Rectal smooth muscle tissue (tissue), 1 donor: ENCODE measurements around the gene PMF1.

Experiments used
- H3K27ac ChIP-seq: one replicate; pipeline ENCODE4 v1.7.0; 2013; ENCODE audit warnings: low read depth, low read length, inconsistent platforms
- H3K27me3 ChIP-seq: one replicate; pipeline ENCODE4 v1.7.0; 2013; ENCODE audit warnings: low read length; ENCODE audit not compliant: control insufficient read depth, insufficient read depth
- H3K36me3 ChIP-seq: one replicate; pipeline ENCODE4 v1.7.0; 2013; ENCODE audit warnings: low read length; ENCODE audit not compliant: control insufficient read depth, insufficient read depth
- H3K4me1 ChIP-seq: one replicate; pipeline ENCODE4 v1.7.0; 2013; ENCODE audit warnings: low read length; ENCODE audit not compliant: control insufficient read depth, insufficient read depth
- H3K4me3 ChIP-seq: one replicate; pipeline ENCODE4 v1.7.0; 2013; ENCODE audit warnings: low read length
- H3K9ac ChIP-seq: one replicate; pipeline ENCODE4 v1.7.0; 2013; ENCODE audit warnings: low read length

The PMF1 gene

GRCh38 chr1:156246241-156246780, 33.5 kb downstream of the PMF1 start:
- Histone ChIP-seq H3K4me1 (peaks cover 3% of the 10 kb centered on the region), H3K4me3 (peak overlapping the region; percentile 48), H3K36me3 (peaks cover 17% of the 10 kb centered on the region), H3K9ac (no peak overlapping the region), H3K27me3 (peaks cover 21% of the 10 kb centered on the region), H3K27ac (no peak overlapping the region)

DNA sequence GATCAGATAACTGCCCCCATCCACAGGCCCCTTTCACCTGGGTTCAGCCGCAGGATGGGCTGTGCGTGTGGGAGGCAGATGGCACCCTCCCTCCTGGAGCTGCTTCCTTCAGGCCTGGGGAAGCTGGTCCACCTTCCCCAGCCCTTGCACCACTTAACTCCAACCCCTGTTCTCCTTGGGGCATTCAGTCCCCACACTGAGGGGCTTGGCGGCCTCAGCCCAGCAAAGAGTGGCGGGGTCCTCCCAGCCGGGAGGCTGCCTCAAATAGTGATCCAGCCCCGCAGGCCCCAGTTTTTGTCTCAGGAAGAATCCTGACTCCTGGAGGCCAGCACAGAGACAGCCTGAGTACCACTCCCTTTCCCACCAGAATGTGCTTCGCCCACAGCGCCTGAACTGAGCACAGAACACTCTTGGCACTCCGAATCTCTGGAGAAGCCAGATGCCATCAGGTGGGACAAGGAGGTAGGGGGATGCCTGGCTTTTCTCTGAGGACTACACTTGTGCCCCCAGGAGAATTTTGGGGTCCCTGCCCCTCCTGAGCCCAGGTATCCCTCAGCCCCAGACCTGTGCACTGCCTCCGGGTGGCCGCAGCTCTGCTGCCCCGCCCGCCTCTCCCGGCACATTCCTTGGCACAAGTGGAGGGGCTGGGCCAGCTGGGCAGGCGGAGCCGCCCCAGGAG, 34.1 kb downstream of the PMF1 start:
- Histone ChIP-seq H3K4me3 (no peak overlapping the region), H3K27ac (no peak overlapping the region), H3K27me3 (peaks cover 21% of the 10 kb centered on the region), H3K9ac (no peak overlapping the region), H3K4me1 (peaks cover 3% of the 10 kb centered on the region), H3K36me3 (peaks cover 22% of the 10 kb centered on the region)

- H3K36me3 ChIP-seq, result peaks cover 29% of the 10 kb centered on the region
- no peak within 1 kb of the TSS for H3K4me3 ChIP-seq
- H3K4me1 ChIP-seq, result peaks cover 3% of the 10 kb centered on the region
- peaks cover 21% of the 10 kb centered on the region for H3K27me3 ChIP-seq
- H3K27ac ChIP-seq, result no peak within 1 kb of the TSS
- no peak within 1 kb of the TSS for H3K9ac ChIP-seq
Observed at GRCh38 chr1:156247460-156248322, 34.9 kb downstream of the PMF1 start, which contains the start of gene PAQR6. Gene PAQR6, minus strand, starts transcription at chr1:156248056. Its CDS starts 1,325 bp downstream, at chr1:156246731.

GRCh38 chr1:156248323-156248683, 35.5 kb downstream of the PMF1 start:
- Histone ChIP-seq H3K4me1 (peaks cover 3% of the 10 kb centered on the region), H3K9ac (no peak overlapping the region), H3K4me3 (no peak overlapping the region), H3K27ac (no peak overlapping the region), H3K27me3 (peaks cover 21% of the 10 kb centered on the region), H3K36me3 (peaks cover 35% of the 10 kb centered on the region)

- H3K4me1 ChIP-seq, result peaks cover 3% of the 10 kb centered on the region
- H3K36me3 ChIP-seq, result peaks cover 43% of the 10 kb centered on the region
- no peak overlapping the region for H3K27ac ChIP-seq
- no peak overlapping the region for H3K9ac ChIP-seq
- peaks cover 21% of the 10 kb centered on the region for H3K27me3 ChIP-seq
- no peak overlapping the region for H3K4me3 ChIP-seq
Observed at GRCh38 chr1:156249593-156249992, 36.8 kb downstream of the PMF1 start.

GRCh38 chr1:156251527-156251926, 38.7 kb downstream of the PMF1 start:
- Histone ChIP-seq H3K27me3 (peaks cover 2% of the 10 kb centered on the region), H3K4me1 (peaks cover 3% of the 10 kb centered on the region), H3K4me3 (no peak overlapping the region), H3K27ac (no peak overlapping the region), H3K9ac (no peak overlapping the region), H3K36me3 (peaks cover 52% of the 10 kb centered on the region)

DNA sequence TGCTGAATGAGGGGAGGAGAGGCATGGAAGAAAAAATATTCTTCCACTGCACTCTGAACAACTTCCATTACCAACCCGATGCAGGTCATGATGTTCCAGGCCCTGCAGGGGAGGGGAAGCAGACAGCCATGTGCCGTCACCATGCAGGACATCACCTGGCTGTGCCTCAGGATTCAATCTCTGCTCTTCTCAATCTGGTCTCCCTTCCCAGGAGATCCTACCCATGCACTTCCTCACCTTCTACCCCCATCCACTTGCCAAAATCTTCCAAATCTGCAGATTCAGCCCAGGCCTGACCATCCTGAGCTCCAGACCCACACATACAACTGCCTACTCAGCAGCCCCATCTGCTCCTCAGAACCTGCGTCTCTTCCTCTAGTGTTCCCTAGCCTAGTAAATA, 40.8 kb downstream of the PMF1 start:
- Histone ChIP-seq H3K27ac (no peak overlapping the region), H3K4me3 (no peak overlapping the region), H3K4me1 (no peaks in the 10 kb centered on the region), H3K27me3 (no peaks in the 10 kb centered on the region), H3K36me3 (peaks cover 68% of the 10 kb centered on the region), H3K9ac (no peak overlapping the region)

DNA sequence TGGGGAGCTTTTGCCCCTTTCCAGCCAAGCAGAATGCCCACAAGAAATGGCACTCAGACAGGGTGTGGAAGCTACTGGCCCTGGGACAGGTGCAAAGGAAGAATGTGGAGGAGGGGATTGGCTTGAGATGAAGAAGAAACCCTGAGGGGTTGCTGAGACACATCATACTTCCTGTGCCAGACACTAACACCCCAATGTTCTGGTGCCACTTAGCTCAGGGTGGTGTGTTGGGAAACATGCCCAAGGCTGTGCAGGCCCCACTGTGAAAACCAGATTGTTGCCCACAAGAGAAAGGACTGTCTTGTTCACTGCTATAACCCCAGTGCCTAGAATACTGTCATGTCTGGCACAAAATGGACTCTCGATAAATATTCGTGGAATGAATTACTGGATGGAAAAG, 44.9 kb downstream of the PMF1 start:
- Histone ChIP-seq H3K27me3 (no peaks in the 10 kb centered on the region), H3K4me3 (no peak overlapping the region), H3K36me3 (peaks cover 69% of the 10 kb centered on the region), H3K27ac (no peak overlapping the region), H3K9ac (no peak overlapping the region), H3K4me1 (no peaks in the 10 kb centered on the region)

- H3K4me3 ChIP-seq, result no peak overlapping the region
- H3K9ac ChIP-seq, result no peak overlapping the region
- no peaks in the 10 kb centered on the region for H3K4me1 ChIP-seq
- no peak overlapping the region for H3K27ac ChIP-seq
- H3K36me3 ChIP-seq, result peaks cover 67% of the 10 kb centered on the region
- no peaks in the 10 kb centered on the region for H3K27me3 ChIP-seq
Observed at GRCh38 chr1:156258859-156259258, 46.1 kb downstream of the PMF1 start.

DNA sequence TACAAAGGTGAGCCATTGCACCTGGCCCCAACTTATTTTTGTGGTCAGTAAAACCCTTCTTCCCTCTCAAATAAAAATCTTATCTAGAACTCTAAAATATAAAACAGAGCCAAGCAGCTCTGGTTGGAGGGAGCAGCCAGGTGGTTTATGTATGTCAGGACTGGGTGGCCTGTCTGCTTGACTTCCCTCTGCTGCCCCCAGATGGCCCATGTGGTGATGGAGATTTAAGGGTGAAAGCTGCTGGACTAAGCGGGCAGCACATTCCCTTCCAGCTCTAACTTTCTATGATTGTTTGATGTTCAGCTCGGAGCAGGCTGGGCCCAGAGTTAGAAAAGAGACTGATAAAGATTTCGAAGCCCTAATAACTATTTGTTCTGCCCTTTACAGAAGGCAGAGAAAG, 47.0 kb downstream of the PMF1 start:
- Histone ChIP-seq H3K27ac (no peak overlapping the region), H3K9ac (no peak overlapping the region), H3K4me1 (no peaks in the 10 kb centered on the region), H3K4me3 (no peak overlapping the region), H3K27me3 (no peaks in the 10 kb centered on the region), H3K36me3 (peaks cover 65% of the 10 kb centered on the region)

DNA sequence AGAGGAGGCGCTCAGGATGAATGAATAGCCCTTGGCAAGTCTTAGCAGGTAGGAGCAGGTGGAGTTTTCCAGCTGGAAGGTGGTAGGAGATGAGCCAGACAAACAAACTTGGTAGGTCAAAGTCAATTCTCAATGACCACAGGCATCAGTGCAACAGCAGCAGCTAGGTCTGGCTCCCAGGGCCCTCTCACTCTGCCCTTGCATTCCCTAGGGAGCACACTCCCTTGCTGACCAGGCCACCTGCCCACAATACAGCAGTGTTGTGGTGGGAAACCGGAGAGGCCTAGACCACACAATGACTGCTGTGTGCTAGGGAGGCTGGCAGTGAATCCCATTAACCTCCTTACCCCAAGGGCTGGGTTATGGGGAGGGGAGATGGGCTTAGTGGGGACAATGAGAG, 48.1 kb downstream of the PMF1 start:
- Histone ChIP-seq H3K9ac (no peak overlapping the region), H3K27me3 (no peaks in the 10 kb centered on the region), H3K4me3 (no peak overlapping the region), H3K36me3 (peaks cover 62% of the 10 kb centered on the region), H3K27ac (no peak overlapping the region), H3K4me1 (no peaks in the 10 kb centered on the region)

GRCh38 chr1:156262461-156263287, 49.9 kb downstream of the PMF1 start:
- Histone ChIP-seq H3K36me3 (peaks cover 59% of the 10 kb centered on the region), H3K9ac (no peak overlapping the region), H3K4me1 (no peaks in the 10 kb centered on the region), H3K27ac (no peak overlapping the region), H3K4me3 (no peak overlapping the region), H3K27me3 (no peaks in the 10 kb centered on the region)
